K562 (cell line): ENCODE results near the gene SERPIND1. TPM values are rescaled to one million over a fixed set of nuclear protein-coding genes. Genes with fewer than 3 reads are reported as not detected.
A peak's percentile ranks its signal among the peaks of the same experiment; 100 is the strongest.

ENCODE experiments used
- CHD2 ChIP-seq: IDR thresholded peaks from 2 replicates; pipeline ENCODE4 v1.6.1; 2011; ENCODE audit warnings: low read depth, low read length
- E2F3 ChIP-seq: fragments of 250-450 bp; sonication (Bioruptor Pico); IDR thresholded peaks from 2 replicates; pipeline ENCODE4 v1.4.0; 2020; ENCODE audit warnings: mild to moderate bottlenecking
- EP400 ChIP-seq: fragments of 450-650 bp; IDR thresholded peaks from 2 replicates; pipeline ENCODE4 v1.6.1; 2017; ENCODE audit warnings: antibody characterized with exemption, mild to moderate bottlenecking, moderate library complexity
- HMG20A ChIP-seq: fragments of 450-650 bp; formaldehyde crosslinking; conservative IDR thresholded peaks from 2 replicates; pipeline ENCODE4 v1.4.0; 2020; ENCODE audit warnings: mild to moderate bottlenecking, mixed read lengths
- HNRNPUL1 ChIP-seq: fragments of 200-400 bp; formaldehyde crosslinking; IDR thresholded peaks from 2 replicates; pipeline ENCODE4 v1.6.1; 2017; ENCODE audit warnings: low read length
- NFYB ChIP-seq: IDR thresholded peaks from 2 replicates; pipeline ENCODE4 v1.6.1; 2011; ENCODE audit warnings: mild to moderate bottlenecking, moderate library complexity; ENCODE audit not compliant: insufficient read length; ENCODE audit errors: extremely low read depth
- RBM15 ChIP-seq: fragments of 200-400 bp; formaldehyde crosslinking; IDR thresholded peaks from 2 replicates; pipeline ENCODE4 v1.6.1; 2018; ENCODE audit warnings: mild to moderate bottlenecking, low read length, moderate library complexity; ENCODE audit not compliant: insufficient read depth
- SMAD4 ChIP-seq: fragments of 250-450 bp; sonication (Bioruptor Pico); conservative IDR thresholded peaks from 2 replicates; pipeline ENCODE4 v1.8.0; 2021; ENCODE audit warnings: inconsistent platforms, mild to moderate bottlenecking, moderate library complexity
- ZNF384 ChIP-seq: IDR thresholded peaks from 2 replicates; pipeline ENCODE4 v1.6.1; 2012; ENCODE audit warnings: low read depth, low read length, improper control_type of control experiment
- ZNF778 ChIP-seq: fragments of 450-650 bp; formaldehyde crosslinking; IDR thresholded peaks from 2 replicates; pipeline ENCODE4 v1.4.0; 2020; ENCODE audit warnings: mild to moderate bottlenecking, moderate library complexity
- polyA plus RNA-seq, 8 experiments: library from polyadenylated mRNA; depleted of rRNA in 4 of 8; stranded (reverse) in 5 of 8; unstranded in 3 of 8; fragments of >200 nt; fragmentation: Nextera tagmentation in 2 of 8; fragmentation: Illumina TruSeq in 1 of 8; extraction: Ambion mirVana in 2 of 8; extraction: Trizol in 1 of 8; gene quantifications; 2 replicates each; pipeline versions ENCODE4 v1.2.1 to v1.2.3, GENCODE V29; 2011 to 2014; ENCODE audit warnings: inconsistent platforms in 1 of 8, missing spikeins in 1 of 8
- total RNA-seq, 7 experiments: library from RNA; depleted of rRNA in 6 of 7; stranded (reverse); fragments of >200 nt in 6 of 7; fragmentation: Illumina TruSeq in 2 of 7; extraction: Trizol in 2 of 7; gene quantifications; 2 replicates each; pipeline versions ENCODE4 v1.2.1 to v1.2.3, GENCODE V29; 2011 to 2021; ENCODE audit warnings: low replicate concordance in 1 of 7
- TF ChIP-seq, protein P1 (sequence below), 2 experiments: fragments of 450-650 bp; formaldehyde crosslinking in 1 of 2; IDR thresholded peaks; 2 replicates each; pipeline versions ENCODE4 v1.4.0 to v1.6.1; 2014 to 2020; ENCODE audit warnings: mild to moderate bottlenecking in 2 of 2, borderline replicate concordance in 1 of 2, low read depth in 1 of 2
- TF ChIP-seq, protein P2 (sequence below): sonication (generic); formaldehyde crosslinking; IDR thresholded peaks from 2 replicates; pipeline ENCODE4 v1.8.0; 2022; ENCODE audit warnings: mild to moderate bottlenecking, missing genetic modification reagents

Gene SERPIND1
- total and polyA plus RNA-seq, 9 of the 15 experiments (the other 6 are each of a cell fraction or from before 2014, with no cell fraction given) = 0.04 to 0.11 (median 0.09) TPM; not detected in 6

DNA sequence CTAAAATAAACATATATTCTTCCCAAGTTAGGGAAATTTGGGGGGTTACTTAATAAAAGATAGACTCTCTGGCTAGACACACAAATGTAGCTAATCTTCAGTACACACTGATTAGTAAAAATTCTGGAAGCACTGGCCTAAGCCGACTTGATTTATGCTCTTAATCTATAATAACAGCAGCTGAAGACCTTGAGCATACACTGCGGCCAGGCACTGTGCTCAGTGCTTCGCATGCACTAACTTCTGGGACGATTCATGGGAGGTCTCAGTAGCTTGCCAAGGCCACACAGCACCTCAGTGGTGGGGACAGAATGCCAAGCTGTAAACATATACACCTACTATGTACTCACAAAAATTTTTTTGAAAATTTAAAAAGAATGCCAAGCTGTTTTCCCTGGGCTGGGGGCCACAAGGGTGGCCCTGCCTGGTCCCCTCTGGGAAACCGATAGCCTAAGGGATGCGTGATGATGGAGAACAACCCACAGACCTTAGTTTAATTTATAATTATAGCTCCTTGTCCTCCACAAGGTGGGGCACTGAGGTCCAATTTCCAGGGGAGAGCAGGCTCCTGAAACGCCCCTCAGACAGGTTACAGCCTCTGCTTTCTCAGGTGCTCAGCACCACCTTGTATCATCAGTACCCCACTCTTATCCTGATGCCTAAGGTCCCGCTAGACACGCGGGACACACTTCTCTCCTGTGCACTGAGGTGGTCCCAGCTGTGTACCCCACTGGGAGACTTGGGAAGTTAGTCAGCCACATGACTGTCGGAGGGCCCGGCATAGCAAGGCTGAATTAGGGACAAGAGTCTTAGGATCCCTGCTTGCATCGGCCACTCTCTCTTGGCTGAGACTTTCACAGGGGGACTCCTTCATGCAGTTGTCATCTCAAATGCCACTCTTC is 20.1 kb downstream of the SERPIND1 start (continued):
- TF ChIP-seq, protein P1, sequence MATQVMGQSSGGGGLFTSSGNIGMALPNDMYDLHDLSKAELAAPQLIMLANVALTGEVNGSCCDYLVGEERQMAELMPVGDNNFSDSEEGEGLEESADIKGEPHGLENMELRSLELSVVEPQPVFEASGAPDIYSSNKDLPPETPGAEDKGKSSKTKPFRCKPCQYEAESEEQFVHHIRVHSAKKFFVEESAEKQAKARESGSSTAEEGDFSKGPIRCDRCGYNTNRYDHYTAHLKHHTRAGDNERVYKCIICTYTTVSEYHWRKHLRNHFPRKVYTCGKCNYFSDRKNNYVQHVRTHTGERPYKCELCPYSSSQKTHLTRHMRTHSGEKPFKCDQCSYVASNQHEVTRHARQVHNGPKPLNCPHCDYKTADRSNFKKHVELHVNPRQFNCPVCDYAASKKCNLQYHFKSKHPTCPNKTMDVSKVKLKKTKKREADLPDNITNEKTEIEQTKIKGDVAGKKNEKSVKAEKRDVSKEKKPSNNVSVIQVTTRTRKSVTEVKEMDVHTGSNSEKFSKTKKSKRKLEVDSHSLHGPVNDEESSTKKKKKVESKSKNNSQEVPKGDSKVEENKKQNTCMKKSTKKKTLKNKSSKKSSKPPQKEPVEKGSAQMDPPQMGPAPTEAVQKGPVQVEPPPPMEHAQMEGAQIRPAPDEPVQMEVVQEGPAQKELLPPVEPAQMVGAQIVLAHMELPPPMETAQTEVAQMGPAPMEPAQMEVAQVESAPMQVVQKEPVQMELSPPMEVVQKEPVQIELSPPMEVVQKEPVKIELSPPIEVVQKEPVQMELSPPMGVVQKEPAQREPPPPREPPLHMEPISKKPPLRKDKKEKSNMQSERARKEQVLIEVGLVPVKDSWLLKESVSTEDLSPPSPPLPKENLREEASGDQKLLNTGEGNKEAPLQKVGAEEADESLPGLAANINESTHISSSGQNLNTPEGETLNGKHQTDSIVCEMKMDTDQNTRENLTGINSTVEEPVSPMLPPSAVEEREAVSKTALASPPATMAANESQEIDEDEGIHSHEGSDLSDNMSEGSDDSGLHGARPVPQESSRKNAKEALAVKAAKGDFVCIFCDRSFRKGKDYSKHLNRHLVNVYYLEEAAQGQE (IDR thresholded peaks at IDR 0.05; ENCODE audit: borderline replicate concordance) = no peak
- TF ChIP-seq, protein P1 (CRISPR knock-in tag; IDR thresholded peaks at IDR 0.05; ENCODE audit: low read depth) = 0 out of 2 replicates have a peak, but pooled peaks have one; percentile 36
- TF ChIP-seq ZNF384 (no peak), HNRNPUL1 (0 out of 2 replicates have a peak, but pooled peaks have one; percentile 8), EP400 (no peak), HMG20A (no peak), SMAD4 (CRISPR knock-in tag) (0 out of 2 replicates have a peak, but pooled peaks have one; percentile 57), NFYB (no peak), CHD2 (no peak), E2F3 (CRISPR knock-in tag) (no peak), RBM15 (no peak), ZNF778 (CRISPR knock-in tag) (no peak)
- TF ChIP-seq, protein P2, sequence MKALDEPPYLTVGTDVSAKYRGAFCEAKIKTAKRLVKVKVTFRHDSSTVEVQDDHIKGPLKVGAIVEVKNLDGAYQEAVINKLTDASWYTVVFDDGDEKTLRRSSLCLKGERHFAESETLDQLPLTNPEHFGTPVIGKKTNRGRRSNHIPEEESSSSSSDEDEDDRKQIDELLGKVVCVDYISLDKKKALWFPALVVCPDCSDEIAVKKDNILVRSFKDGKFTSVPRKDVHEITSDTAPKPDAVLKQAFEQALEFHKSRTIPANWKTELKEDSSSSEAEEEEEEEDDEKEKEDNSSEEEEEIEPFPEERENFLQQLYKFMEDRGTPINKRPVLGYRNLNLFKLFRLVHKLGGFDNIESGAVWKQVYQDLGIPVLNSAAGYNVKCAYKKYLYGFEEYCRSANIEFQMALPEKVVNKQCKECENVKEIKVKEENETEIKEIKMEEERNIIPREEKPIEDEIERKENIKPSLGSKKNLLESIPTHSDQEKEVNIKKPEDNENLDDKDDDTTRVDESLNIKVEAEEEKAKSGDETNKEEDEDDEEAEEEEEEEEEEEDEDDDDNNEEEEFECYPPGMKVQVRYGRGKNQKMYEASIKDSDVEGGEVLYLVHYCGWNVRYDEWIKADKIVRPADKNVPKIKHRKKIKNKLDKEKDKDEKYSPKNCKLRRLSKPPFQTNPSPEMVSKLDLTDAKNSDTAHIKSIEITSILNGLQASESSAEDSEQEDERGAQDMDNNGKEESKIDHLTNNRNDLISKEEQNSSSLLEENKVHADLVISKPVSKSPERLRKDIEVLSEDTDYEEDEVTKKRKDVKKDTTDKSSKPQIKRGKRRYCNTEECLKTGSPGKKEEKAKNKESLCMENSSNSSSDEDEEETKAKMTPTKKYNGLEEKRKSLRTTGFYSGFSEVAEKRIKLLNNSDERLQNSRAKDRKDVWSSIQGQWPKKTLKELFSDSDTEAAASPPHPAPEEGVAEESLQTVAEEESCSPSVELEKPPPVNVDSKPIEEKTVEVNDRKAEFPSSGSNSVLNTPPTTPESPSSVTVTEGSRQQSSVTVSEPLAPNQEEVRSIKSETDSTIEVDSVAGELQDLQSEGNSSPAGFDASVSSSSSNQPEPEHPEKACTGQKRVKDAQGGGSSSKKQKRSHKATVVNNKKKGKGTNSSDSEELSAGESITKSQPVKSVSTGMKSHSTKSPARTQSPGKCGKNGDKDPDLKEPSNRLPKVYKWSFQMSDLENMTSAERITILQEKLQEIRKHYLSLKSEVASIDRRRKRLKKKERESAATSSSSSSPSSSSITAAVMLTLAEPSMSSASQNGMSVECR (CRISPR knock-in tag) = no peak
